Body of pancreas (tissue), 4 donors: ENCODE results near the gene CADM1. TPM values are rescaled to one million over a fixed set of nuclear protein-coding genes. Genes with fewer than 3 reads are reported as not detected.

Source experiments
- ATAC-seq: fragments of 150-250 bp; one replicate; pipeline ENCODE4 v1.9.1; 2016
- DNase-seq, 4 donors: peaks; one replicate each; pipeline ENCODE4 v3.0.0-alpha.2; 2019
- H3K27ac ChIP-seq, 4 donors: fragments of 200-600 bp; sonication (generic); 1 replicate in 3 of 4; 2 replicates in 1 of 4; pipeline versions ENCODE4 v1.5.1 to v1.6.1; 2016 to 2019; ENCODE audit warnings: mild to moderate bottlenecking in 1 of 4, mixed read lengths in 1 of 4, moderate library complexity in 1 of 4
- H3K27me3 ChIP-seq, 2 donors: fragments of 200-600 bp; sonication (generic); one replicate each; pipeline ENCODE4 v1.6.0; 2016; ENCODE audit warnings: mild to moderate bottlenecking in 1 of 2
- H3K36me3 ChIP-seq, 2 donors: fragments of 200-600 bp; sonication (generic); replicated peaks in 1 of 2; 2 replicates each; pipeline ENCODE4 v1.5.1; 2016; ENCODE audit warnings: low read depth in 2 of 2; ENCODE audit not compliant: insufficient read depth in 1 of 2
- H3K4me1 ChIP-seq: fragments of 200-600 bp; sonication (generic); one replicate; pipeline ENCODE4 v1.6.0; 2016
- H3K4me3 ChIP-seq, 2 donors: fragments of 200-600 bp; sonication (generic); 1 replicate in 1 of 2; 2 replicates in 1 of 2; pipeline ENCODE4 v1.5.1; 2016 to 2019
- H3K9me3 ChIP-seq, 3 donors: fragments of 200-600 bp; sonication (generic); 1 replicate in 2 of 3; 2 replicates in 1 of 3; pipeline ENCODE4 v1.5.1; 2016
- CTCF ChIP-seq, 7 experiments: fragments of 450-650 bp in 4 of 7; fragments of 200-600 bp in 3 of 7; sonication (generic) in 3 of 7; IDR thresholded peaks; one replicate each; pipeline ENCODE4 v1.5.1; 2016 to 2019; ENCODE audit warnings: antibody characterized with exemption in 7 of 7
- POLR2A ChIP-seq, 3 donors: fragments of 450-650 bp; IDR thresholded peaks; one replicate each; pipeline ENCODE4 v1.6.1; 2016; ENCODE audit warnings: antibody characterized with exemption in 3 of 3, mild to moderate bottlenecking in 2 of 3
- WGBS, 2 donors: methylation state at CpG; one replicate each; pipeline ENCODE4 v1.1.5; 2017; 5-methylcytosine and 5-hydroxymethylcytosine counted together
- intact Hi-C: fragments of 100-400 bp; cut with DNase I; formaldehyde crosslinking; loops from one replicate; pipeline ENCODE4 v1.15.1; 2023
- total RNA-seq, 2 donors: library from RNA; depleted of rRNA; stranded (reverse); fragments of >200 nt; gene quantifications; one replicate each; pipeline ENCODE4 v1.1.0, GENCODE V29; 2016

Gene CADM1
- total RNA-seq, result 10 to 100 TPM; 12.5 to 13.7 TPM

- H3K36me3 ChIP-seq, result no peaks in the 10 kb centered on the region
- no peaks in the 10 kb centered on the region for H3K27me3 ChIP-seq
- no peaks in the 10 kb centered on the region for H3K9me3 ChIP-seq
- H3K27ac ChIP-seq, result peak within 1 kb of the TSS; percentile 28 to 89 (median 78)
- intact Hi-C loops, result no loop called here
- ATAC-seq (peak; percentile 93), DNase-seq (peak; percentile 95 to 98 (median 97))
- peaks cover 27% of the 10 kb centered on the region for H3K4me1 ChIP-seq
- TF ChIP-seq CTCF (IDR thresholded peaks at IDR 0.05), result peak; percentile 34 to 94 (median 67)
- TF ChIP-seq POLR2A (IDR thresholded peaks at IDR 0.05), result peak; percentile 87 to 92 (median 89)
- peak within 1 kb of the TSS; percentile 39 to 49 for H3K4me3 ChIP-seq
- WGBS, 2 donors, result 1% methylated on average over 30 to 62 of the region's 76 CpGs
Measured at GRCh38 chr11:115504276-115505158, at the start of gene CADM1. TSS of gene CADM1 (minus strand) at chr11:115504415.

- ATAC-seq (no peak), DNase-seq (no peak)
- H3K27ac ChIP-seq, result no peak overlapping the region
- H3K36me3 ChIP-seq, result no peaks in the 10 kb centered on the region
- intact Hi-C loops, result no loop called here
- no peaks in the 10 kb centered on the region for H3K27me3 ChIP-seq
- no peaks in the 10 kb centered on the region for H3K9me3 ChIP-seq
- WGBS, 2 donors, result 77 to 80% methylated on average over 15 of the region's 15 CpGs
- H3K4me1 ChIP-seq, result peaks cover 10% of the 10 kb centered on the region
- H3K4me3 ChIP-seq, result no peak overlapping the region
- TF ChIP-seq POLR2A (IDR thresholded peaks at IDR 0.05), result no peak
- TF ChIP-seq CTCF (IDR thresholded peaks at IDR 0.05), result no peak
Measured at GRCh38 chr11:115552773-115553438, 48.7 kb upstream of the CADM1 start.

GRCh38 chr11:115552151-115552772, 48.0 kb upstream of the CADM1 start:
- no peak for ATAC-seq
- Histone ChIP-seq H3K4me1 (peaks cover 10% of the 10 kb centered on the region), H3K4me3 (no peak overlapping the region), H3K36me3 (no peaks in the 10 kb centered on the region), H3K27ac (no peak overlapping the region), H3K27me3 (no peaks in the 10 kb centered on the region), H3K9me3 (no peaks in the 10 kb centered on the region)
- 78 to 80% methylated on average over 7 of the region's 7 CpGs for WGBS, 2 donors
- DNase-seq, result no peak
- TF ChIP-seq CTCF (IDR thresholded peaks at IDR 0.05) (no peak), POLR2A (IDR thresholded peaks at IDR 0.05) (no peak)
- intact Hi-C loops, result no loop called here

- 74 to 82% methylated on average over 17 of the region's 17 CpGs for WGBS, 2 donors
- DNase-seq (no peak), ATAC-seq (no peak)
- TF ChIP-seq CTCF (IDR thresholded peaks at IDR 0.05) (no peak), POLR2A (IDR thresholded peaks at IDR 0.05) (no peak)
- Histone ChIP-seq H3K9me3 (no peaks in the 10 kb centered on the region), H3K4me3 (no peak overlapping the region), H3K36me3 (no peaks in the 10 kb centered on the region), H3K27me3 (no peaks in the 10 kb centered on the region), H3K4me1 (peaks cover 10% of the 10 kb centered on the region), H3K27ac (no peak overlapping the region)
- intact Hi-C loops, result no loop called here
Measured at GRCh38 chr11:115550291-115551059, 46.3 kb upstream of the CADM1 start.
